Fibroblast of mammary gland (primary cell): ENCODE measurements around the gene AADACL2.
"Not testable (repeated sequence)": the region's sequence is repeated elsewhere in the genome, so short reads cannot be mapped to it uniquely, and the experiment has no call there.

Experiments
- DNase-seq: peaks from one replicate; pipeline ENCODE4 v3.0.0-alpha.2; 2010; ENCODE audit warnings: low read depth
- H3K4me3 ChIP-seq: 2 replicates; pipeline ENCODE4 v1.5.1; 2011; ENCODE audit warnings: low read depth, mild to moderate bottlenecking, low read length, moderate library complexity; ENCODE audit not compliant: control insufficient read depth
- TF ChIP-seq, protein P1 (sequence below): conservative IDR thresholded peaks from 2 replicates; pipeline ENCODE4 v1.5.1; 2011; ENCODE audit warnings: low read depth, low read length, inconsistent platforms; ENCODE audit not compliant: control insufficient read depth, insufficient read depth

AADACL2 gene

DNA sequence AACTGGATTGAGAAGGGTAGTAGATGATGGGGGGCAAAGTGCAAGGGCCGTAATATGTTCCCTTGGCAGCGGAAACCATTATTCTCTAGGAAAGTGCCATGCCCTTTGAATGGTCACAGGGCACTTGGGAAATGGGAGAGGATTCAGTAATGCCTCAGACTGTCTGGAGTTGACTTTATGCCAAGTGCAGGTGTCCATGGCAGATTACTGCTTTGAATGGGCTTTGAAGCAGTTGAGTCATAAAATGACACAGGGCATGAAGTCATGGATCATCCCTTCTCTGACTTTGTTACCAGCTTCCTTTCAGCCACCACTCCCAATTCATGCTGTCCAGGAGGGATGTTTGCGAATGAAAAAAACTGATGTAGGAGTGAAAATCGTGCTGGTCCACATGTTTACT lies 20.1 kb downstream of the AADACL2 start:
- TF ChIP-seq, protein P1, sequence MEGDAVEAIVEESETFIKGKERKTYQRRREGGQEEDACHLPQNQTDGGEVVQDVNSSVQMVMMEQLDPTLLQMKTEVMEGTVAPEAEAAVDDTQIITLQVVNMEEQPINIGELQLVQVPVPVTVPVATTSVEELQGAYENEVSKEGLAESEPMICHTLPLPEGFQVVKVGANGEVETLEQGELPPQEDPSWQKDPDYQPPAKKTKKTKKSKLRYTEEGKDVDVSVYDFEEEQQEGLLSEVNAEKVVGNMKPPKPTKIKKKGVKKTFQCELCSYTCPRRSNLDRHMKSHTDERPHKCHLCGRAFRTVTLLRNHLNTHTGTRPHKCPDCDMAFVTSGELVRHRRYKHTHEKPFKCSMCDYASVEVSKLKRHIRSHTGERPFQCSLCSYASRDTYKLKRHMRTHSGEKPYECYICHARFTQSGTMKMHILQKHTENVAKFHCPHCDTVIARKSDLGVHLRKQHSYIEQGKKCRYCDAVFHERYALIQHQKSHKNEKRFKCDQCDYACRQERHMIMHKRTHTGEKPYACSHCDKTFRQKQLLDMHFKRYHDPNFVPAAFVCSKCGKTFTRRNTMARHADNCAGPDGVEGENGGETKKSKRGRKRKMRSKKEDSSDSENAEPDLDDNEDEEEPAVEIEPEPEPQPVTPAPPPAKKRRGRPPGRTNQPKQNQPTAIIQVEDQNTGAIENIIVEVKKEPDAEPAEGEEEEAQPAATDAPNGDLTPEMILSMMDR: no peak
- no peak overlapping the region for H3K4me3 ChIP-seq
- no peak for DNase-seq

DNA sequence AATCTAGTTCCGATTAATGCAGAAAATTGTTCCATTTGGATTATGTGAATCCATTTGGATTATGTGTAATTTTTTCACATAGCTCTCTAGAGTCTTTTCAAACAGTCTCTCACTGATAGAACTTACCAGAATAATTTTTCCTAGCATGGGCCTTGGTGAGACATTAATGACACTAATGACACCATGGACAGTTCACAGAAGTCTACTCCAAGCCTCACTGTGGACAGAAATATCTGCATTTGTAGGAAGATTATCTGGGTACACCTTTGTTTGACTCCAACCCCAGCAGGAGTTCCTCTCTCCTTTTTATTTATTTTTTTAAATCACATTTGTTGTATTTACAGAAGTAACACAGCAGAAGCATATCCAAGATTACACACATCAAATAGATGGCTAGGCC lies 27.9 kb downstream of the AADACL2 start:
- no peak for DNase-seq
- TF ChIP-seq, protein P1: no peak
- no peak overlapping the region for H3K4me3 ChIP-seq

GRCh38 chr3:151764699-151765098 lies 31.0 kb downstream of the AADACL2 start:
- not testable (repeated sequence) for DNase-seq, H3K4me3 ChIP-seq

DNA sequence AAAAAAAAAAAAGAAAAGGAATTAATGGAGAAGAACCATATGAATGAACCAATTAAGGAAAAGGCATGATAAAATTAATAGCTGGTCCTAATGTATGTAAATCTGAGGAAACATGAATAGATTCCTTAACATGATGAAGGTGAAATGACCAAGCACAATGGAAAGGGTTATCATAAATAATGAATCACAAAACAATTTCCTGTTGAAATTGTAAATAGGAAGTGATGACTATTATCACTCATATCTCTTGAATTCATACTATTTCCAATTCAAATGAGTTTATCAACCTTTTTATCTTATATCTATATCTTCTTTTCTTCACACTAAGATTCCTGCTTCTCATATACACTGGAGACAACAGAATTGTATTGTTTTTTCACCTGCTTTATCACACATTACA lies 32.0 kb downstream of the AADACL2 start:
- H3K4me3 ChIP-seq: no peak overlapping the region
- TF ChIP-seq, protein P1: no peak
- no peak for DNase-seq

DNA sequence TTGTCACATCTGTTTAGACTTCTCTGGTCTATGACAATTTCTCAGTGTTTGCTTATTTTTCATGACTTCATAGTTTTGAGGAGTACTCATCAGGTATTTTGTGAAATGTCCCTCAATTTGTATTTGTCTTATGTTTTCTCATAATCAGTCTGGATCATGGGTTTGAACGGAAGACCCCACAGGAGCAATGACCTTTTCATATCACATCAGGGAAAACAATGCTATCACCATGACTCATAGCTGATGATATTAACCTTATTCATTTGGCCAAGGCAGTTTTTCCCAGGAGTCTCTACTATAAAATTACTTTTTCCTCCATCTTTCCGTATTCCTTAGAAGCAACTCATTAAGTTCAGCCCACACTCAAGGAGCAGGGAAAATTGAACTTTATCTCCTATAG lies 32.7 kb downstream of the AADACL2 start:
- DNase-seq: peak; percentile 60
- H3K4me3 ChIP-seq: no peak overlapping the region
- TF ChIP-seq, protein P1: no peak

DNA sequence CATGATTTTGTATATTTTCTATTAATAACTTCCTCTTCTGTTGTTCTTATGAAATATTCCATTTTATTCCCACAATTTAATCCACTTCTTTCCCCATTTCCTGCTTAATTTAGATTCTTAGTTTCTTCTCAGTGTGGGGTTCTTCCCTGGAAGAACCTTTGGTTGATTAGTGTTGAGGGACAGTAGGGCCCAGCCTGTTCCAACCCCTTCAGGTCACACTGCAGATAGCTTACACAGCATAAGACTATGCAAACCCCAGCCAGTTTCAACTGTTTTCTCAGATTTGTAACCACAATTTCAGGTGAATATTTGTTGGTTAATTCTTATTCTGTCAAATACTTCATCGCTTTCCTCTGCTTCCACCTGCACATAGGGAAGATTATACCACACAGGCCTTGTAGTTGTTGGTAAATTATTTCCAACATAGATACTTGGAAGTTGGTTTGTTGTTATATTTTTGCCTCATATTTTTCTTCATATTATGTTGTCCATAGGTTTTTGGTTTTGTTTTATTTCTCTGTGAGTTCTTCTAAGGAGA lies 34.7 kb downstream of the AADACL2 start:
- TF ChIP-seq, protein P1: no peak

GRCh38 chr3:151769175-151769574 lies 35.4 kb downstream of the AADACL2 start:
- H3K4me3 ChIP-seq: no peak overlapping the region
- TF ChIP-seq, protein P1: no peak
- no peak for DNase-seq

More for the DNA sequence above, 34.7 kb downstream of the AADACL2 start:
- DNase-seq: no peak
- no peak overlapping the region for H3K4me3 ChIP-seq
